ENCODE results near the gene ANKFN1. TPM values are rescaled to one million over a fixed set of nuclear protein-coding genes. Genes with fewer than 3 reads are reported as not detected.
A peak's percentile ranks its signal among the peaks of the same experiment; 100 is the strongest.

Gene ANKFN1
- total RNA-seq, 1 donor from 2014 or later = 2.4 TPM

- peaks cover 11% of the 10 kb centered on the region for H3K4me1 Mint-ChIP-seq (ENCODE audit: unreplicated experiment)
- no peaks in the 10 kb centered on the region for H3K36me3 Mint-ChIP-seq
- H3K27ac Mint-ChIP-seq = peak overlapping the region; percentile 18
- peak overlapping the region; percentile 3 for H3K4me3 Mint-ChIP-seq
- DNase-seq (ENCODE audit: extremely low spot score, unreplicated experiment) = no peak
- no peaks in the 10 kb centered on the region for H3K9me3 Mint-ChIP-seq
- H3K27me3 Mint-ChIP-seq = peaks cover 3% of the 10 kb centered on the region
- TF ChIP-seq CTCF (conservative IDR thresholded peaks at IDR 0.05) = no peak
Observed at GRCh38 chr17:56440419-56440818, 287.1 kb downstream of the ANKFN1 start.

- TF ChIP-seq CTCF (conservative IDR thresholded peaks at IDR 0.05) = no peak
- Mint-ChIP-seq H3K27me3 (peaks cover 3% of the 10 kb centered on the region), H3K27ac (no peak overlapping the region), H3K4me3 (no peak overlapping the region), H3K4me1 (ENCODE audit: unreplicated experiment) (peaks cover 11% of the 10 kb centered on the region), H3K9me3 (no peaks in the 10 kb centered on the region), H3K36me3 (no peaks in the 10 kb centered on the region)
- no peak for DNase-seq (ENCODE audit: extremely low spot score, unreplicated experiment)
Observed at GRCh38 chr17:56441308-56441707, 288.0 kb downstream of the ANKFN1 start.

GRCh38 chr17:56445692-56446411 lies 292.6 kb downstream of the ANKFN1 start:
- H3K27me3 Mint-ChIP-seq = peaks cover 5% of the 10 kb centered on the region
- no peaks in the 10 kb centered on the region for H3K36me3 Mint-ChIP-seq
- H3K4me1 Mint-ChIP-seq (ENCODE audit: unreplicated experiment) = peaks cover 25% of the 10 kb centered on the region
- TF ChIP-seq CTCF (conservative IDR thresholded peaks at IDR 0.05) = no peak
- no peak for DNase-seq (ENCODE audit: extremely low spot score, unreplicated experiment)
- H3K9me3 Mint-ChIP-seq = no peaks in the 10 kb centered on the region
- H3K27ac Mint-ChIP-seq = no peak overlapping the region
- no peak overlapping the region for H3K4me3 Mint-ChIP-seq

GRCh38 chr17:56447171-56447570 lies 293.9 kb downstream of the ANKFN1 start:
- Mint-ChIP-seq H3K27ac (no peak overlapping the region), H3K36me3 (no peaks in the 10 kb centered on the region), H3K27me3 (peaks cover 8% of the 10 kb centered on the region), H3K4me3 (no peak overlapping the region), H3K9me3 (no peaks in the 10 kb centered on the region), H3K4me1 (ENCODE audit: unreplicated experiment) (peaks cover 25% of the 10 kb centered on the region)
- no peak for DNase-seq (ENCODE audit: extremely low spot score, unreplicated experiment)
- TF ChIP-seq CTCF (conservative IDR thresholded peaks at IDR 0.05) = no peak

GRCh38 chr17:56448371-56448770 lies 295.1 kb downstream of the ANKFN1 start:
- Mint-ChIP-seq H3K4me1 (ENCODE audit: unreplicated experiment) (peaks cover 22% of the 10 kb centered on the region), H3K4me3 (no peak overlapping the region), H3K27me3 (peaks cover 8% of the 10 kb centered on the region), H3K27ac (no peak overlapping the region), H3K36me3 (no peaks in the 10 kb centered on the region), H3K9me3 (no peaks in the 10 kb centered on the region)
- no peak for TF ChIP-seq CTCF (conservative IDR thresholded peaks at IDR 0.05)
- no peak for DNase-seq (ENCODE audit: extremely low spot score, unreplicated experiment)
